ENCODE results near the gene BIK.
"Not testable (repeated sequence)": the region's sequence is repeated elsewhere in the genome, so short reads cannot be mapped to it uniquely, and the experiment has no call there.

BIK gene

DNA sequence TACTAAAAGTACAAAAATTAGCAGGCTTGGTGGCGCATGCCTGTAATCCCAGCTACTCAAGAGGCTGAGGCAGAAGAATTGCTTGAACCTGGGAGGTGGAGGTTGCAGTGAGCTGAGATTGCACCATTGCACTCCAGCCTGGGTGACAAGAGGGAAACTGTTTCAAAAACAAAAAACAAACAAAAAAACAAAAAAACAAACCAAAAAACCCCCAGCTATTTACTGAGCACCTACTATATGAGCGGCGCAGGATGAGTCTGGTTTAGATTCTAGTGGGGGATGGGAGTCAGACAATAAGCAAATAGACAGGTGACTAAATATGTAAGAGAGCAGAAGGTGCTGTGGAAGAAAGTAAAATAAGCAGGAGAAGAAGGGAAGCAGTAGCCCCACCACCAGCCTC, 5.6 kb upstream of the BIK start:
- not testable (repeated sequence) for DNase-seq (ENCODE audit: low read depth)

DNA sequence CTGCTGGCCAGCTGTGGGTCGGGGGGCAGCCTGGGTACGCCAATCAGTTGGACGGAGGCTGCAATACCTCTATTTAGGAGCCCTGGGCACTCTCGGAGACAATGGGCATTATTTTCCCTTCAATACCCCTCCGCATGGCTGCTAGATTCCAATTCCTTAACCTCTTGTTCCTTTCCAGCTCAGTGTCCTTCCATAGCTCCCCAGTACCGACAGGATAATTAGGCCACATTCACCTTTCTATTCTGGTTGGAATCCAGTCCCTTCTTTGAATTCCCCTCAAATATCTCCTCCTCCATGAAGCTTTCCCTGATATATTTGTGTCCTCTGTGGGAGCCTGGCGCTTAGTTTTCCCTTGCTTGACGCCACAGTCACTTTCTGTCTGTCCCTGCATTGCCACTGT, 4.2 kb upstream of the BIK start:
- DNase-seq (ENCODE audit: low read depth): no peak

DNA sequence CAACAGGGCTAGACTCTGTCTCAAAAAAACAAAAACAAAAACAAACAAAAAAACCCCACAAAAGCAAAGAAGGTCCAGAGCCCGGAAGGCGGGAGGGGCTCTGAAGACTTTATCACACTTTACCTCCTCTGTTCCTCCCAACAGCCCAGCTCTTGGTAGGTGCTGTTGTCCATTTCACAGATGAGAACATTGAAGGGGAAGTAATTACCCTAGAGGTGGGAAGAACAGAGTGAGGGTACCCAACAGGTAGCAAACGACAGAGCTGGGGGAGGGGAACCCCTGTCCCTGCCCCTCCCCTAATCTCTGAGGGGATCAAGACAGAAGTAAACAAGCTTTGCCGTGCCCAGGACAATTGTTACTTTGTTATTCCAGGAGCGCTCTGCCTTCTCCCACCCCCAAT, 1.0 kb upstream of the BIK start:
- no peak for DNase-seq (ENCODE audit: low read depth)

DNA sequence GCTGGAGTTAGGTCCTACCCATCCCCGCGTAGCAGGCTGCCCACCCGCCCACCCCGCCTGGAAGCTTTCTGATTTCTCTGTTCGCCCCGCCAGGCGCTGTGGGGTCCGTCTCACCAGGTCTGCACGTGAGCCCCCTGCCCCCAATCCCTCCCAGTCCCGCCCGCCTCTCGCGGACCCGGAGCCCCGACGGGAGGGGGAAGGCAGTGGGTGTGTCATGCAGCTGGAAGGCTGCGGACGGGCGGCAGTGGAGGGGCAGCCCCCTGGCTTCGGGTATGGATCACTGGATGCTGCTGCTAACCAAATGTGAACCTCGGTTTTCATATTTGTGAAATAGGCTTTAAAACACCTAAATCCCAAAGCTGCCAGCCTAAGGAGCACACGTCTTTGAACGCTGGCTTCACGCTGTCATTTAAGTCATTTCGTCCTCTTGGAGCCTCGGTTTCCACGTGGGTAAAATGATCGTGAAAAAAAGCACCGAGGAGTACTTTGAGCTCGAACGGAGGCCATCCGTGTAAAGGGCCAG, 568 bp upstream of the BIK start:
- no peak for DNase-seq (ENCODE audit: low read depth)

DNA sequence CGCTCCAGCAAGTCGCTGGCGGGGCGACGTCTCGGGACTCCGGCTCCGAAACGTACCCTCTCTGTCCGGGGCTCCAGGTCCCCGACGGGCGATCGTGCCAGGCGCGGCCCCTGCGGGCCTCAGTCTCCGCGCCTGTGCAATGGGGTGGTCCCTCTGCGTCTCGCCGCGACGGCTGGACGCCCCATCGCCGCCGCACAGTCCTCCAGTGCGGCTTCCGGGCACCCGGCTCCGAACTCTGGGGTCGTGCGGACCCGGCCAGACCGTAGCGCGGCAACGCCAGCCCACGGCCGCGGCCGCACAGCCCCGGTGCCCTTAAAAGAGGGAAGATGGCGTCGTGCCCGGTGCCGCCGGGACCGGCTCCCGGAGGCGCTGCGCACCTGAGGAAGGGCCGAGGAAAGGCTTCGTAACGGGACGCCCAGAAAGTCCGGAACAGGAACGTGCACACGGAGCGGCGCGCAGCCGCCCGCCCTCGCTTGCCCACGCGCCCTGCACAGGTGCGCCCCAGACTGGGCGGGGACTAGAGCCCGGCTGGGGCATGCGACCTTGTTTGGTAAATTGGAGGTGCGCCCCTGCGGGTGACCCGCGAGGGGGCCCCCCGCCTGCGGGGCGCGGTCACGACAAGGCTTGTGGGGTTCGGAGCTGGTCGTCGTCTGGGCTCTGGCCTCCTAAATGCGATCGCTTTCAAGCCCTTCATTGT, 525 bp downstream of the BIK start:
- DNase-seq (ENCODE audit: low read depth): peak; percentile 16

DNA sequence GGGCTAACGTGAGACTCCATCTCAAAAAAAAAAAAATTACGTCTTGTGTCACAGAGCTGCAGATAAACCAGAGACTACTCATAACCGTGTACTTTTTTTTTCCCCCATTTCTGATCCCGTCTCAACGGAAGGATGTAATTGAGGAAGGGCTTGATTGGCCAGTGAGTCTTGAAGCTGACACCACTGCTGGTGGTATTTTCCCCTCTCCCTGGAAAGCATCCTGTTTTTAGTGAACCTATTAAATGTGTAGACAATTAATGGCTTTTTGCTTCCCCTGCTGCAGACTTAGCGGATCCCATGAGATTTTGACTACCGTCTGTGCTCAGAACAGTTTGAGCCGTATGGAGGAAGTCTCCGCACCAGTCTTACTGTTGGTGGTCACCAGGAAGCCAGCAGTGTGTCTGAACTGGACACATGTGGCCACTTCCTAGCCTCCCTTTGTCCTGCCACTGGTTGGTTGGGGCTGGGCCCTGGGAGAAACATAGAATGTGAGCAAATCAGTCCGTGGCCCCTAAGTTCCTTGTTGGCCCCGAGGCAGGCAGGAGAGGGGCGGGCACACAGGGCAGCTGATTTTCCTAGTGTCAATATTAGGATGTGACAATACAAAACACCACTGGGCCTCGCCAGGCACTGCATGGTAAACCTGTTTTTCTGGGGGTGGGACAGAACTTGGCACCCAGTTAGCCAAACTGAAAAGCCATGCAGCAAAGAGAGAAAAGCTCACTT, 3.1 kb downstream of the BIK start:
- DNase-seq (ENCODE audit: low read depth): no peak

DNA sequence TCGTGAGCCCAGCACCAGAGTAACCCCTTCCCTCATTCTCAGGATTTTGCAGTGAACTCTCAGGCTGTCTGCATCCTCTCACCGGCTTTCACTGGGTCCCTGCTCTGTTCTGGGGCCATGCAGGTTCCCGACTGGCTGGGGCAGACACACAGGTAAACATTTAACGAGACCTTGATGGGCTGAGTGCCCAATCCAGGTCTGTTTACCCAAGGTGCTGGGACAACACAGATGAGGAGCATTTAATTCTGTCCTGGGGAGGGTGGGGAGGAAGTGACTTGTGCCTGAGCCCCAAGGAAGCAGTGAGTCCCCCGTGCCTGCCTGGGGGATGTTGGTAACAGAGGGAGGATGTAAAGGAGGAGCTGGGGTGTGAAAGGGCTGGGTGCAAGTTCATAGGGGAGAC, 4.4 kb downstream of the BIK start:
- no peak for DNase-seq (ENCODE audit: low read depth)

DNA sequence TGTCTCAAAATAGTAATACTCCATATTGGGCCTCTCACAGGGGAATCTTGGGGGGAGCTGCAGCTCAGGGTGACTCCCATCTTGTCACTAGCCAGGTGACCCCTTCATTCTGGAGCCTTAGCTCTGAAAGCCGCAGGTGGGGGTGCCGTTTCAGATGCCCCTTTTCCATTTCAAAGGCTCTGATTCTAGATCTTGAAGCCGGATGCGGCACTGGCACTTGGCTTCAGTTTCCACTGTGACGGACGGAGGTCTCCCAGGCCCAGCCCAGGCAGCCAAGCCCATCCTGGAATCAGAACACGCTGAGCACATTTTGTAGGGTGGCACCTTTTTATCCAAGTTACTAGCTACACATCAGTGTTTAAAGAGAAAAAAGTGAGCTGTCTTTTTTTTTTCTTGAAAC, 6.4 kb downstream of the BIK start:
- DNase-seq (ENCODE audit: low read depth): no peak

DNA sequence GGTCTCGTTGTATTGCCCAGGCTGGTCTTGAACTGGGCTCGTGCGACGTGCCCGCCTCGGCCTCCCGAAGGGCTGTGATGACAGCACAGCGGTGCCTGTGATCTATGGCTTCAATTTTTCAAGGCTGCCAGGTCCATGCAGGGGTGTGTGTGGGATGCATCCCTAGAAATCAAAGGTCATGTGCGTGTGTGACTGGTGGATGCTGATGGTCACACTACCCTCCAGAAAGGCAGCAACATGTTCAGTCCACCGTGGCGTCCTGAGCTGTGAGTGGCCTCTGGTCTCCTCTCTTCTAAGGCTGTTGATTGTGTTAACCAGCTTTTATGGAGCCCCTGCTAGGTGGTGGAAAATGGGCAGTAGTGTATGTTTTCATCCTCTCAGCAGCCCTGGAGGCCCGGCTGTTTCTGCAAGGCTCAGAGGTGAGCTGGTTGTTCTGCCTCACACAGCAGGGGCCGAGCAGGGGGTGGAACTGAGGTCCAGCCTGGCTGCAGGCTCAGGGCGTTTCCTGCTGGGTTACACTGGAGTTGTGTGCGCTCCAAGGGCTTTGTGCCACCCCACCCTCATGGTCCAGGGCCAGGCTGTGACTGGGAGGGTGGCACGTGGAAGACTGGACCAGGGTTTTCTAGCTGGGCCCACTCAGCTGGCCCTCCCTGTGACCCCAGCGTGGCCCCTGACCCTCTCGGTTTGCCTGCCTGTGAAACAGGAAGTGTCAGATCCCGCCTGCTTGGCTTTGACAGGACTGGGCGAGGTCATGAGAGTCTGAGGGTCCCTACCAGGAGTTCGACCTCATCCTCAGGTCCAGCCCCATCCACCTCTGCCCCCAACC, 7.7 kb downstream of the BIK start:
- DNase-seq (ENCODE audit: low read depth): no peak

DNA sequence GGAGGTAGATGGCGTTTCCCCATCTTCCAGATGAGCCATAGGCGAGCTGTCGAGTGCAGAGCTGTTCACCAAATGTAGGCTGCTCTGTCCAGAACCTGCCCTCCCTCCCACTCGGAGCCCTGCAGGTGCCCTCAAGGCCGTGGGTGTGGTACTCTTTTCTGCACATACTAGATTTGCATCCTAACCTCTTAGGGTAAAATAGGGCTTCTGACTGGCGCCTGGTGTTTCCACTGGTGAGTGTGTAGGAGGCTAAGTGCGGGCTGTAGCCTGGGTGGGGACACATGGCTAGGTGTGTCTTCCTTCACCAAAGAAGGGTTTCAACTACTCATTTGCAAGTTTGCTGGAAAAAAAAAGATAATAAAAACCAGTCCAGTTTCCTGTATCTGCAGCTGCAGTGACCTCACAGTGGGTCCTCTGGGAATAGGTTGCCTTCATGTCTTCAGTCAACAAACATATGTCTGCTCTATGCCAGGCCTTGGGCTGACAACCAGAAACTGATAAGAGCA, 8.5 kb downstream of the BIK start:
- DNase-seq (ENCODE audit: low read depth): no peak

DNA sequence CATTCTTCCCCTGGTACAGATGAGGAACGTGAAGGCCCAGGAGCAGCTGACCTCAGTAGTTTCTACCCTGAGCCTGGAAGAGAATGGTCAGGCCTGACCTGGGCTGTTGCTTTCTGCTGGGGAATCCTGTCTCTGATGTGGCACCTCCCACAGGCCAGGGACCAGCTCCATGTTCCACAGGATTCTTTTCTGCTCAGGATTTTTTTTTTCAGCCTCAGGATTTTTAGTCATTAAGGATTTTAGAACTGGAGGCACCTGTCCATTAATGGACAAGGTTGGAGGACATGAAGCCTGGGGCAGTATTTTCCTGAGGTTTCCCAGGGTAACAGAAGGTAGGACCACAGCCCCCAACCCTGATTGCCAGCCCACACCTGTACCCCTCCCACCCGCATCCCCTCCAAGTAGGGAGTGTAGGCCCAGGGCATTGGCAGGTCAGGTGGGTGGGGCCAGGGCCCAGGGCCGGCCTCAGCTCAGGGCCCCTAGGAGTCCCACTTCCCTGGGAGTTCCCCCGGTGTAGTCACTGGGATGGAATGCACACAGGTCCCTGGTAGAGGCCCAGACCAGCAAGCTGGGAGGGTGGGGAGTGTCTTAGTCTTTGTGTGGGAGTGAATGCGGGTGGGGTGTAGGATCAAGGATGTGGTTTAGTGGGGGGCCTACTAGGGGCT, 16.1 kb downstream of the BIK start:
- no peak for DNase-seq (ENCODE audit: low read depth)

DNA sequence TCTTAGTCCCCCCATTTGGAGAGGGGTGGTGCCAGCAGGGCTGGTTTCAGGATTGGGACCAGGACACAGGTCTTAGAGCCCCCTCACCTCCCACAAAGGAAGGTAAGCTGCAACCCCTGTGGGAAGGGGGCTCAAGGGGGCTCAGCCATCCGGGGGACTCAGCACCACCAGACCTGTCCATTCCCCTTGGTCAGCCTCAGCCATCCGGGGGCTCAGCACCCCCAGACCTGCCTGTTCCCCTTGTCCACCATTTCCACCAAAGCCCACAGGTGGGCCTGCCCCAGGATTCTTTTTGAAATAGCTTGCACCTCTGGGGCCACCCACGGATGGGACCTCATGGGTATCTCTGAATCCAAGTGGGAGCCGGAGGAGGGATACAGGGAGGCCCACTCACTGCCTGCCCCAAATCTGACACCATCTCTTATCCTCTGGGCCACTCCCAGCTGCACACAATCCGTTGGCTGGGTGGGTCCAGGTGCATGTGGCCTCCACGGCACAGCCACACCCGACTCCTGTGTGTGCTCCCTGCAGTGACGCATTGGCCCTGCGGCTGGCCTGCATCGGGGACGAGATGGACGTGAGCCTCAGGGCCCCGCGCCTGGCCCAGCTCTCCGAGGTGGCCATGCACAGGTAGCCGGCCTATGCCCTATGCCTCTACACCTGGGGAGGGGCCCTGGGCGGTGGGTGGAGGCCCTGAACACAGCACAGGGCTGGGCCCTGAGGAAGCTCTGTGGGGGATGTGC, 16.8 kb downstream of the BIK start:
- DNase-seq (ENCODE audit: low read depth): no peak

DNA sequence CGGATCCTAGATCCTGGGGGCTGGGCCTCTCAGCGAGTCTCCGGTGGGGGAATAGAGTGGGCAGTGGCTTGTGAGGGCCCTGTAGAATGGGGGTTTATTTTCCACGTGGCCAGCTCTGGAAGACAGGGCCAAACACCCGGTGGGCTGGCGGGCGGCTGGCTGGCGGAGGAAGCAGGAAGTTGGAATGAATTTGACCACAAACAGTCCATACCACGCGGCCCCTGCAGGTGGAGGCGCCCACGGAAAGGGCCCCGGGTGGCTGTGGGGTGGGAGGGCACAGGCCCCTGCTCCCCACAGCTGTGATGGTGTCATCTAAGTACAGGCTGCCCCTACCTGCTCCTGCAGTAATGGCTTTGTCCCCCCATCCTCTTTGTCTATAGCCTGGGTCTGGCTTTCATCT, 17.6 kb downstream of the BIK start:
- DNase-seq (ENCODE audit: low read depth): no peak

DNA sequence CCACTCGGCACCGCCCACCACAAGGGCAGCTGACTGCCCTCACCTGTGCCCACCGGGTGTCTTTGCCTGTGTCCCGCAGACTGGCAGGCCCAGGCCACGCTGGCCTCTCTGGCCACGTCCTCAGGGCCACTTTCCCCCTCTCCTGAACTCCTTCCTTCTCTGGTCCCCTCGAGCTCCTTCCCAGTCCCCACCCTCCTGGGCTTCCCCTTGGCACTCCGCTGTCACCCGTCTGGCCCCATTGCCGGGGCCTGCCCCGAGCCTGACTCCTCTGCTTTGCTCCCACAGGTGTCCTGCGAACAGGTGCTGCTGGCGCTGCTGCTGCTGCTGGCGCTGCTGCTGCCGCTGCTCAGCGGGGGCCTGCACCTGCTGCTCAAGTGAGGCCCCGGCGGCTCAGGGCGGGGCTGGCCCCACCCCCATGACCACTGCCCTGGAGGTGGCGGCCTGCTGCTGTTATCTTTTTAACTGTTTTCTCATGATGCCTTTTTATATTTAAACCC, 18.4 kb downstream of the BIK start:
- DNase-seq (ENCODE audit: low read depth): no peak

DNA sequence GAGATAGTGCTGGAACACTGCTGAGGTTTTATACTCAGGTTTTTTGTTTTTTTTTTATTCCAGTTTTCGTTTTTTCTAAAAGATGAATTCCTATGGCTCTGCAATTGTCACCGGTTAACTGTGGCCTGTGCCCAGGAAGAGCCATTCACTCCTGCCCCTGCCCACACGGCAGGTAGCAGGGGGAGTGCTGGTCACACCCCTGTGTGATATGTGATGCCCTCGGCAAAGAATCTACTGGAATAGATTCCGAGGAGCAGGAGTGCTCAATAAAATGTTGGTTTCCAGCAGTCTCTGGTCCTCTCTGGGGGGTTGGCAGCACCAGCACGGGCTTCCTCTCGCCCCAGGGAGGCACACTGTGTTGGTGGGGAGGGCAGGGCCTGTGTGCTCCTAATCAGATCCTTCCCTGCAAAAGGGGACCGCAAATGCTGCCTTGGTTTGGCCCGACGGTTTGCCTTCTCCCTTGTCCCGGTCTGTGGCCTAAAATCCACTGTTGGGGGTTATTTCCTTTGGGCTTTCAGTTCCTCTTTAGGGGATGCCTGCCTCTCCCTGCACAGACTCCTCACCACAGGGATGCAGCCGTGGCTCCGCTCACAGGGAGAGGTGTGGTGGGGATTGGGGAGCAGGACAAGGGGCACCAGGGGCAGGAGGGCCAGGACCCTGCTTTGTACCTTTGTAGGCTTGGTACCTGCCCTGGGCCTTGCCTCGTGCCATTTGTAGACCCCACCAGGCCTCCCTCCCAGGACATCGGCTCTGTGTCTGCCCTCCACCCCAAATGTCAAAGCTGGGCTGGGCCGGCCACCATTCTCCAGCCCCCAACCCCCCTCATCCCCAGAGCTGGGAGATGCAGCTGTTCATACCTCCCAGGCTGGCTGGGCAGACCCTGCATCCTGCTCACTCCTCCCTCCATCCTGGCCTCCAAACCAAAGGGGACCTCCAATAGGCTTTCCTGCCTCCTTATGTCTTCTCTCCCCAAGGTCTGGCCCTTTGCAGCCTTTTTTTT, 19.2 kb downstream of the BIK start:
- DNase-seq (ENCODE audit: low read depth): no peak

DNA sequence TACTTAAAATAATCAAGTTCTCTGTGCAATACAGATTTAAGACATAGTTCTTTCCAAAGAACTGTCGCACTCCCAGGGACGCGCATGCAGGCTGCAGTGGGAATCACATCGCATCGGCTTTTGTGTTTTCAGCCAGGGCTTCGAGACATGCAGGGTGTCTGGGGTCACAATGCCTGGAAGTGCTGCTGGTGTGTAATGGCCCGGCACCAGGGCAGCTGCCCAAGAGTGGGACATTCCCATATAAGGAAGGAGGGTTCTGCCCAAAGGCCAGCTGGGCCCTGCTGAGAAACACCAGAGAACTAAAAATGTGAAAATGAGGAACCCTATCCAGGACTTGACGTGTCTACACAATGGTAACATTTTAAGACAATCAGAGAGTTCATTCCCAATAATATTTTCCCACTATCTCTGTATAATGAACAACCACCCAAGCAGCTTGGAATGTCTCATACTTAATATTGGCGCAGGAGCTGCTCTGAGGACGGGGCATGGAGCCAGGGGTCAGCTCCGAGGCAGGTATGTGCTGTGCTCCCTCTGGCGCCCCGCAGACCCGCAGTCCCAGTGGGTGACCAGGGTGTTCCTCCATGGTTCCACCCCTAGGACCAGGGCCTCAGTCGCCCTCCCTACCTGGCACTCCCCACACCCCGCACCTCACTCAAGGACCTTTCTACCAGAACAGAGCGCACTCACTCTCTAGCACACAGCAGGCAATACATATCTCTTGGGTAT, 21.4 kb downstream of the BIK start:
- DNase-seq (ENCODE audit: low read depth): no peak

DNA sequence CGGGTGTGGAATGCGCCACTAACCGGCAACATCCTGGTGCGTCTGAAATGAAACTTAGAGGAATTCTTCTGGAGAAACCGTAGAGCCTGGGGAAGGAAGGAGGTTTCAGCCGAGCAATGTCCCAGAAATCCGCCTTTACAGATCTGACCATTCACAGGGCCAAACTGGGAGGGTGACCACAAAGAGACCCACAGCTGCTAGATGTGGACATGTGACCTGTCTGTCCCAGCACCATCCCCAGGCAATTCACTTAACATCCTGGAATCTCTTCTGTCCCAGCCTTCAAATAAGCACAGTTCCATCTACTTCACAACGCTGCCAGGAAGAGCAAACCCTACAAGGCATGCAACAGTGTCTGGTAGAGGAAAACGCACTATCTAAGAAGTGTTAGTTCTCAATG, 22.9 kb downstream of the BIK start:
- no peak for DNase-seq (ENCODE audit: low read depth)

DNA sequence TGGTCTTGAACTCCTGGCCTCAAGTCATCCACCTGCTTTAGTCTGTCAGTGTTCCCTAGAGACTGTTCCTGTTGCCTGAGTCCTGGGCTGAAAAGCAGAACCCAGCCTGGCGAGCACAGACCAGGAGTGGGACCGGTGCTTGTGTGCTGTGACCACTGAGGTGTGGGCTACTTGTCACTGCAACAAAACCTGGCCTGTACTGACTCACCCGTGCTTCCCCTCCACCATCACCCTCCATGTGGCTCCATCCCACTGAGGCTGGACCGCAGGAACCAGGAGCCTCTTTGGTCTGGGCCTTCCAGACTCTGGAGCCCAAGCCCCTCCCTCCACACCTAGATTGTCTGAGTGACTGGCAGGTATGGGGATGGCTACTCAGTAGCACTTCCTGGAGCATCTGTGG, 24.0 kb downstream of the BIK start:
- no peak for DNase-seq (ENCODE audit: low read depth)

DNA sequence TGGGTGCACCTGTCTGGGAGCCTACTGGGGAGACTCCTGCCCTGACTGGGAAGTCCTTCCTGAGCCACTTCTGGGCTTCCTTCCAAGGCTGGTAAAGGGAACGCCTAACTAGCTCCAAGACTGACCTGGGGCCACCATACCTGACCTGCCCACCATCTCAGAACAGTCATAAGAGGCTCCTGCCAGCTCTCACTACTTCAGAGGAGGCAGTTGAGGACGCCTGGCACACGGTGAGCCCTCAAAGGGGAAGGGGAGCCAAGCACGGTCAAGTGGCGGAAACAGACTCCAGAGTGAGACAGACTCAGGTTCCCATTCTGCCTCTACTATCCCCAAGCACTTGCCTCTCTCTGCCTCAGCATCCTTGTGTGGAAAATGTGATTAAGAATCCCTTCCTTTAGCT, 25.0 kb downstream of the BIK start:
- no peak for DNase-seq (ENCODE audit: low read depth)

Data from activated T-cell treated with anti-CD3 and anti-CD28 coated beads for 48 hours (primary cell).